CD4-positive, alpha-beta T cell treated with Interleukin-6 for 4 hours (primary cell): ENCODE data around the gene NPS.

ENCODE experiments used
- DNase-seq: peaks from one replicate; pipeline ENCODE4 v3.0.0-alpha.2; 2020; ENCODE audit warnings: mixed read lengths

NPS gene

GRCh38 chr10:127563718-127564553, 14.8 kb downstream of the NPS start:
- peak; percentile 14 for DNase-seq

- no peak for DNase-seq
Measured at GRCh38 chr10:127564644-127565043, 15.5 kb downstream of the NPS start.

DNA sequence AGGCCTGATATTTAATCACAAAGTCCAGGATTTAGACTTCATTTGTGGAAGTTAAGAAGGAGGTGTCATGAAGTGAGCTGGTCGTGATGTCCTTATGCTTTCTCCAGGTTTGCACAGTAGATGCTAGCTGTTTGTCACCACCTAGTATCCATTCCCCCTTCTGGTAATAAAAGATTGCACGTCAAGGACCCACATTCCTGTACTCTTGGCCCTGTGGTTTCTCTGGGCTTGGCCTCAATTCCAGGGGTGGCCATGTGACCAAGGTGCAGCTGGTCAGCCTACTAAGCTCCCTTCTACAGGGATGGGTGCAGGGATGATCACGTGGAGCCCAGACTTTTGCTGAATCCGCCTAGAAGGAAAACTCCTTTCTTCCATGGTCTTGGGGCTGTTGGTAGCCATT, 16.5 kb downstream of the NPS start:
- no peak for DNase-seq

DNA sequence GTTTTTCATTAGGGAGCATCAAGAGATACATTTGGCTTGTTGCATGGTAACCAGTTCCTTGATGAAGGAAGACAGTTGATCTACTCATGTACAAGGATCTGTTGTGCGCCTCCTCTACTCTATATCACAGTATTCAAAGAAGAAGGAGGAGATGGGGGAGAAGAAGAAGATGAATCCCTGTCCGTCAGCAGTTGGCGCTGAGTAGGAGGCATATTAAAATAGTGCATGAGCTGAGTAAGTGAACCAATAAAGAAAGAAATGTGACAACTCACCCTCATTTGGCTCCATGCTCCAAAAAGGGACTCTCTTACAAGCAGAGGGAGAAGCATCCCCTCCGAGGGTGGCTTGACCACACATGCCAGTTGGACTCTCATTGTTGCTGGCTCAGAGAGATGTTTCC, 20.1 kb downstream of the NPS start:
- DNase-seq: no peak

DNA sequence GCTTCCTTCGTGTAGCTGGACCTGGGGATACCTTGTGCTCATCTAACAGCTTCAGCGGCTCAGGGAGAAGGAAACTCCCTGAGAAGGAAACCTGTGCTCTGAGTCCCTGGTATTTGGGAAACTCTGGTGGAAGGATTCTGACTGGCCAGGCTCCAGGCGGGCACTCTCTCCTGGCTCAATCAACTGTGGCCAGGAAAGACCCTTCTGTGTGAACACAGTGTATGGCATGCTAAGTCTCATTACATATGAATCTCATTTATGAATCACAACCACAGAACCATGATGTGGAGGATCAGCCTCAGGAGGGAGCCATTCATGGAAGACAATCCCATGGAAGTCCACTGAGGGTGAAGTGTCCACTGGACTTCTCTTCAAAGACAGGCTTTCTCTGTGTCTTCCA, 20.9 kb downstream of the NPS start:
- no peak for DNase-seq

DNA sequence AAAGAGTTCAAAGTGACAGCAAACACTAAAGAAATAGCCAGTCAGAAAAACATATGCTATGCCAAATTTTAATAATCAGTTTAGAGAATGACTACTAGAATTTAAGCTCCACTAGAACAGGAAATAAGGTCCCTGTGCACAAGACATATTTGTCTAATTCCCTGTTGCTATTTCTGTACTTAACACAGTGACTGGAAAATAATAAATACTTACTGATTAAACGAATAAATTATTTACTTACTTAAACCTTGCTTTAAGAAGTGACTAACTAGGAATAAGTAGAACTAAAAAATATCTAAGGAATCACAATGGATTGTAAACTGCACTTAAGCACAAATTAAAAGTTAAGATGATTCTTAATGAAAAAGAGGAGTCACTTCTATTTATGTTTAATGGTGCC, 22.3 kb downstream of the NPS start:
- DNase-seq: no peak

DNA sequence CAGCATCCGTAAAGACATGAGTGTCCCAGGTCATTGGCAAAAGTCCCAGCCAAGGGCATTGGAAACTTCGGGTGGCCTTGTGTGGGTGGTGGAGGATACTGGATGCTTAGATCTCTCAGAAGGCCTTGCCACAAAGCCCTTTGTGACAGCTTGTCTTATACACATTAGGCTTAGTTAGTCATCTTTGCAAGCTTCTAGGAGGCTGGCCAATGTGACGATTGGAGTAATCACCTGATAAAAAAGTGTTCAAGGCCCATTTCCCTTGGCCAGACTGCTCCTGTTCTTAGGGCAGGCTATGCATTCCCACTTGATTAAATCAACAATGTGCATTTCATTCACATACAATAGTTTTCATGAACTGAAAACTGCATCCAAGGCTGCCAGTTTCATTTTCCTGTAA, 26.9 kb downstream of the NPS start:
- DNase-seq: no peak

- DNase-seq: no peak
Measured at GRCh38 chr10:127576740-127577161, 27.6 kb downstream of the NPS start.

DNA sequence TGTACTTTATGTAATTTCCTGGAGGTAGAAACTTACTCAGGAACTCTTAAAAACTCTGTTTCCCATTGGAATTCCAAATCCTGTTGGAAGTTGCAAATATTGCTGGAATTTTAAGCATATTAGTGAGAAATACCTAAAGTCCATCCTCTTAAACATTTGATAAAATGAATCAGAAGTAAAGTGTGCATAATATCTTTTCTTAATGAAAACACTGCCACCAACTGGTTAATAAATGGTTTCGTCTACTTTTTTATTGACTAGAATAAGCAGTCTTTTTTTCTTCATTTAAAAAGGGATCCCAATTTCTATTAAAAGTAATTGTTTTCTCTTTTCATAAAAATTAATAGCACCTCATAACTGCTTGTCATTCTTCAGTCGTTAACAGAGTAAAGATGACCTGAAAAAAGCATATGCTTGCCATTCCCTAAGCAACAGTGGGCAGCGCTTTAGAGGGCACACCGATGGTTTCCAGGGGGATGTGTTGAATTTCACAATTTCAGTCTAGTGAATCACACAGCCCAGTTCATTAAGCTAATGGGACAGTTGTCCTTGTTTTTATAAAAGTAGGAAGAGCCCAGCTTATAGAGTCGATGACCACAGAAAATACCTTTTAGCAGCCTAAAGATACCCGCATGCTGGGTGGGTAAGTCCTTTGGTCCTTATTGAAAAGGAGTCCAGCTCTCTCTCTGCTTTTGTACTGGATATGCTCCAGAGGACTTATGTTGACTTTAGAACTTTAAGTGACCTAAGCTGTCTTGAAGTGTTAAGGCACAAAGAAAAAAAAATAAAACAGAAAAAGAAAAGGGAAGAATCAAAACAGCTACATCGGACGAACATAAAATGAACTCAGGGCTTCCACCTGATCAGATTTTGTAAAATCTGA, 28.5 kb downstream of the NPS start:
- no peak for DNase-seq

GRCh38 chr10:127578259-127578960, 29.3 kb downstream of the NPS start:
- DNase-seq: no peak

GRCh38 chr10:127578961-127579305, 29.8 kb downstream of the NPS start:
- no peak for DNase-seq

DNA sequence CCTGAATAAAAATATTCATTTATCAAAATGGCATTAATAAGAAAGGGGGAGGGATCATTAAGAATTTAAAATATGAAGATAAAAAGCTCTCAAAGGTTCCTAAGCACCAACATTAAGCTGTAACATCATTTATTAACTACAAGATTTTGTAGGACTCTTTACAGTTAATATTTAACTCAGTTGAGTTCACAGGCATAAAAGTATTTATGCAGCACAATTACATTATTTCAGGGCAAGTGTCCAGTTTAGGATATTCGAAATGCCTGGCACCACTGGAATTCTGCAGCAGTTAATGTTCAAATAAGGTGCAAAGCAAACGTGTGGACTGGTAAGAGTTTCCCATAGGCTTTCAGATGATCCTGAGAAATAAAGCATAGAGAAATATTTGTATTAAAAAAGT, 30.5 kb downstream of the NPS start:
- no peak for DNase-seq

GRCh38 chr10:127580822-127581221, 31.7 kb downstream of the NPS start:
- DNase-seq: no peak

DNA sequence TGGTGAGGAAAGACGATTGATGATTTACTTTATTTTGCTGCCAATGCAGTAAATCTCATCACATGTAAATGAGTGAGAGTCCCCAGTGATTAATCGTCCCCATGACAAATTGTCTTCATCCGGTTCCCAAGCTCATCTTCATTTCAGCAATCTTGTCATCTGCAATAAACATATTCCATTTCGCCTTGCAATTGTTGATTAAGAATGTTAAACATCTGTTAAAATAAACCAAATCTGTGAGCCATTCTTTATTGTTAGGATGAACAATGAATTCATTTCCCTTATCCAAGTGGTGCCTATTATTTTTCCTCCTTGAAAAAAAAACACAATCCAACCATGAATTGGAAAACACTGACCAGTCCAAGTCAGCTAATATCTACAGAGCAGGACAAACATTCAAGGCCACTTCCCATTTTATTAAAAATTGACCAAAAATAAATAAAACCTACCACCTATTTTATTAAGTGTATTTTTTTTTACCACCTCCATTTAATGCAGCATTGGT, 36.5 kb downstream of the NPS start:
- DNase-seq: no peak

GRCh38 chr10:127587668-127588365, 38.7 kb downstream of the NPS start:
- no peak for DNase-seq

- no peak for DNase-seq
Measured at GRCh38 chr10:127592586-127592985, 43.5 kb downstream of the NPS start.

- no peak for DNase-seq
Measured at GRCh38 chr10:127600479-127600878, 51.4 kb downstream of the NPS start.
